ENCODE data around the gene MKKS.

- no peak for TF ChIP-seq CTCF (IDR thresholded peaks at IDR 0.05)
- no peak for TF ChIP-seq EZH2 (IDR thresholded peaks at IDR 0.05)
- TF ChIP-seq EZH2phosphoT487 (IDR thresholded peaks at IDR 0.05), result no peak
Measured at GRCh38 chr20:10434832-10435812, 1.1 kb upstream of the MKKS start, which contains the start of gene SLX4IP.
